OCI-LY1 (cell line): ENCODE data around the gene ZNF836.

Experiments
- EZH2 ChIP-seq: fragments of 200-600 bp; sonication (generic), shearing (Covaris generic); IDR thresholded peaks from 2 replicates; pipeline ENCODE4 v1.8.0; 2017; ENCODE audit warnings: borderline replicate concordance, mixed run types, mild to moderate bottlenecking, antibody characterized with exemption, low read length, moderate library complexity, mixed read lengths
- TF ChIP-seq, protein P1 (sequence below): fragments of 200-600 bp; sonication (generic), shearing (Covaris generic); IDR thresholded peaks from 2 replicates; pipeline ENCODE4 v1.5.1; 2017; ENCODE audit warnings: mild to moderate bottlenecking, antibody characterized with exemption, low read length, moderate library complexity, mixed read lengths

DNA sequence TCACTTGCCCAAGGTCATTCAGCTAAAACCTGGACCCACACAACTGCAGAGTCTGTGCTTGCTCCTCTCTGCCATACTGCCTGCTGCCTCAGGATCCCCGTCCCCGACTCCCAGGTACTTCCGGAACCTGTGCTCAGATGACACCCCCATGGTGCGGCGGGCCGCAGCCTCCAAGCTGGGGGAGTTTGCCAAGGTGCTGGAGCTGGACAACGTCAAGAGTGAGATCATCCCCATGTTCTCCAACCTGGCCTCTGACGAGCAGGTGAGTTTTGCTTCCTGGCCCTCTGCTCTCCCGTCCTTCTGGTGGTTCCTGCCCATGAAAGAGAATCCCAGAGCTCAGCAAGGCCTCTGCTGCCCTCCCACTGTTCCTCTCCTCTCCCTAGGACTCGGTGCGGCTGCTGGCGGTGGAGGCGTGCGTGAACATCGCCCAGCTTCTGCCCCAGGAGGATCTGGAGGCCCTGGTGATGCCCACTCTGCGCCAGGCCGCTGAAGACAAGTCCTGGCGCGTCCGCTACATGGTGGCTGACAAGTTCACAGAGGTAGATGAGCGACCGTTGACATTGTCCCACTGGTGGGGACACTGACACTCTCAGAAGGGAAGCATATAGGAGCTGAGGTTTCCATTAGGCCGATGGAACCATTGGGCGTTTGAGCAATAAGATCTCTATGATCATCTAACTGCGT lies 41.3 kb upstream of the ZNF836 start:
- TF ChIP-seq, protein P1, sequence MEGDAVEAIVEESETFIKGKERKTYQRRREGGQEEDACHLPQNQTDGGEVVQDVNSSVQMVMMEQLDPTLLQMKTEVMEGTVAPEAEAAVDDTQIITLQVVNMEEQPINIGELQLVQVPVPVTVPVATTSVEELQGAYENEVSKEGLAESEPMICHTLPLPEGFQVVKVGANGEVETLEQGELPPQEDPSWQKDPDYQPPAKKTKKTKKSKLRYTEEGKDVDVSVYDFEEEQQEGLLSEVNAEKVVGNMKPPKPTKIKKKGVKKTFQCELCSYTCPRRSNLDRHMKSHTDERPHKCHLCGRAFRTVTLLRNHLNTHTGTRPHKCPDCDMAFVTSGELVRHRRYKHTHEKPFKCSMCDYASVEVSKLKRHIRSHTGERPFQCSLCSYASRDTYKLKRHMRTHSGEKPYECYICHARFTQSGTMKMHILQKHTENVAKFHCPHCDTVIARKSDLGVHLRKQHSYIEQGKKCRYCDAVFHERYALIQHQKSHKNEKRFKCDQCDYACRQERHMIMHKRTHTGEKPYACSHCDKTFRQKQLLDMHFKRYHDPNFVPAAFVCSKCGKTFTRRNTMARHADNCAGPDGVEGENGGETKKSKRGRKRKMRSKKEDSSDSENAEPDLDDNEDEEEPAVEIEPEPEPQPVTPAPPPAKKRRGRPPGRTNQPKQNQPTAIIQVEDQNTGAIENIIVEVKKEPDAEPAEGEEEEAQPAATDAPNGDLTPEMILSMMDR, result no peak
- TF ChIP-seq EZH2, result no peak
